WTC11 (cell line): ENCODE results near the gene COL4A3.

Source experiments
- GABPB1 ChIP-seq: sonication (generic); formaldehyde crosslinking; IDR thresholded peaks from 2 replicates; pipeline ENCODE4 v1.8.1; 2023; ENCODE audit warnings: mild to moderate bottlenecking, missing genetic modification reagents
- HMGA2 ChIP-seq: fragments of 250-450 bp; sonication (Bioruptor Pico); IDR thresholded peaks from 2 replicates; pipeline ENCODE4 v1.4.0; 2021; ENCODE audit warnings: mild to moderate bottlenecking, moderate library complexity
- NR2C2 ChIP-seq: sonication (generic); formaldehyde crosslinking; IDR thresholded peaks from 2 replicates; pipeline ENCODE4 v1.8.0; 2022; ENCODE audit warnings: mild to moderate bottlenecking, missing genetic modification reagents
- NR3C1 ChIP-seq: sonication (generic); formaldehyde crosslinking; conservative IDR thresholded peaks from 2 replicates; pipeline ENCODE4 v1.8.1; 2023; ENCODE audit warnings: low read depth, mild to moderate bottlenecking, missing genetic modification reagents
- ZNF423 ChIP-seq: fragments of 250-450 bp; sonication (Bioruptor Pico); IDR thresholded peaks from 2 replicates; pipeline ENCODE4 v2.1.2; 2022; ENCODE audit warnings: mild to moderate bottlenecking, moderate library complexity
- TF ChIP-seq, protein P1 (sequence below): fragments of 200-600 bp; IDR thresholded peaks from 2 replicates; pipeline ENCODE4 v1.8.0; 2022; ENCODE audit warnings: antibody characterized with exemption
- TF ChIP-seq, protein P2 (sequence below): sonication (generic); formaldehyde crosslinking; IDR thresholded peaks from 2 replicates; pipeline ENCODE4 v1.8.1; 2023; ENCODE audit warnings: mild to moderate bottlenecking, moderate library complexity, missing genetic modification reagents
- TF ChIP-seq, protein P3 (sequence below): sonication (generic); formaldehyde crosslinking; IDR thresholded peaks from 2 replicates; pipeline ENCODE4 v1.8.0; 2023; ENCODE audit warnings: mild to moderate bottlenecking, missing genetic modification reagents
- TF ChIP-seq, protein P4 (sequence below): fragments of 250-450 bp; sonication (Bioruptor Pico); conservative IDR thresholded peaks from 2 replicates; pipeline ENCODE4 v1.9.0; 2021; ENCODE audit warnings: mild to moderate bottlenecking
- TF ChIP-seq, protein P5 (sequence below): sonication (generic); formaldehyde crosslinking; IDR thresholded peaks from 2 replicates; pipeline ENCODE4 v1.8.1; 2023; ENCODE audit warnings: mild to moderate bottlenecking, missing genetic modification reagents
- TF ChIP-seq, protein P6 (sequence below): sonication (generic); formaldehyde crosslinking; IDR thresholded peaks from 2 replicates; pipeline ENCODE4 v1.8.1; 2022; ENCODE audit warnings: low read depth, missing genetic modification reagents, borderline replicate concordance

DNA sequence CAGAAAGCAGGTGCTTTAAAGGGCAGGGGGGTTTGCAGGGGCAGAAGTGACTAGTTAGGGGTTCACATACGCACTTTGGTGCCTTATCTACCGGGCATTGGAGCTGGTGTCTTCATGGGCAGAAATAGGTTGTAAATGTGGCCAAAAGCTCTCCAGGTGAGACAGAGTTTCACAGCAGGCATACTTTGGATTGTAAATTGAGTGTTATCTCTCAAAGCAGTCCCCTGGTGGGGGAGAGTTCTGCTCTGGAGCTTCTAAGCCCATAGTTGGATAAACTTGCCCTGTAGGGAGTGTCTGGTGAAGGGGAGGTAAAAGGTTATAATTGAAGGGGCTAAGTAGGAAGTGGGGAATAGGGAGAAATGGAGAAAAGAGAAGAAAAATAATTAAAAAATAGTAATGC is 43.1 kb downstream of the COL4A3 start:
- TF ChIP-seq, protein P1, sequence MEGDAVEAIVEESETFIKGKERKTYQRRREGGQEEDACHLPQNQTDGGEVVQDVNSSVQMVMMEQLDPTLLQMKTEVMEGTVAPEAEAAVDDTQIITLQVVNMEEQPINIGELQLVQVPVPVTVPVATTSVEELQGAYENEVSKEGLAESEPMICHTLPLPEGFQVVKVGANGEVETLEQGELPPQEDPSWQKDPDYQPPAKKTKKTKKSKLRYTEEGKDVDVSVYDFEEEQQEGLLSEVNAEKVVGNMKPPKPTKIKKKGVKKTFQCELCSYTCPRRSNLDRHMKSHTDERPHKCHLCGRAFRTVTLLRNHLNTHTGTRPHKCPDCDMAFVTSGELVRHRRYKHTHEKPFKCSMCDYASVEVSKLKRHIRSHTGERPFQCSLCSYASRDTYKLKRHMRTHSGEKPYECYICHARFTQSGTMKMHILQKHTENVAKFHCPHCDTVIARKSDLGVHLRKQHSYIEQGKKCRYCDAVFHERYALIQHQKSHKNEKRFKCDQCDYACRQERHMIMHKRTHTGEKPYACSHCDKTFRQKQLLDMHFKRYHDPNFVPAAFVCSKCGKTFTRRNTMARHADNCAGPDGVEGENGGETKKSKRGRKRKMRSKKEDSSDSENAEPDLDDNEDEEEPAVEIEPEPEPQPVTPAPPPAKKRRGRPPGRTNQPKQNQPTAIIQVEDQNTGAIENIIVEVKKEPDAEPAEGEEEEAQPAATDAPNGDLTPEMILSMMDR: no peak
- TF ChIP-seq, protein P2, sequence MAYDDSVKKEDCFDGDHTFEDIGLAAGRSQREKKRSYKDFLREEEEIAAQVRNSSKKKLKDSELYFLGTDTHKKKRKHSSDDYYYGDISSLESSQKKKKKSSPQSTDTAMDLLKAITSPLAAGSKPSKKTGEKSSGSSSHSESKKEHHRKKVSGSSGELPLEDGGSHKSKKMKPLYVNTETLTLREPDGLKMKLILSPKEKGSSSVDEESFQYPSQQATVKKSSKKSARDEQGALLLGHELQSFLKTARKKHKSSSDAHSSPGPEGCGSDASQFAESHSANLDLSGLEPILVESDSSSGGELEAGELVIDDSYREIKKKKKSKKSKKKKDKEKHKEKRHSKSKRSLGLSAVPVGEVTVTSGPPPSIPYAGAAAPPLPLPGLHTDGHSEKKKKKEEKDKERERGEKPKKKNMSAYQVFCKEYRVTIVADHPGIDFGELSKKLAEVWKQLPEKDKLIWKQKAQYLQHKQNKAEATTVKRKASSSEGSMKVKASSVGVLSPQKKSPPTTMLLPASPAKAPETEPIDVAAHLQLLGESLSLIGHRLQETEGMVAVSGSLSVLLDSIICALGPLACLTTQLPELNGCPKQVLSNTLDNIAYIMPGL: no peak
- no peak for TF ChIP-seq NR2C2 (CRISPR knock-in tag)
- TF ChIP-seq, protein P3, sequence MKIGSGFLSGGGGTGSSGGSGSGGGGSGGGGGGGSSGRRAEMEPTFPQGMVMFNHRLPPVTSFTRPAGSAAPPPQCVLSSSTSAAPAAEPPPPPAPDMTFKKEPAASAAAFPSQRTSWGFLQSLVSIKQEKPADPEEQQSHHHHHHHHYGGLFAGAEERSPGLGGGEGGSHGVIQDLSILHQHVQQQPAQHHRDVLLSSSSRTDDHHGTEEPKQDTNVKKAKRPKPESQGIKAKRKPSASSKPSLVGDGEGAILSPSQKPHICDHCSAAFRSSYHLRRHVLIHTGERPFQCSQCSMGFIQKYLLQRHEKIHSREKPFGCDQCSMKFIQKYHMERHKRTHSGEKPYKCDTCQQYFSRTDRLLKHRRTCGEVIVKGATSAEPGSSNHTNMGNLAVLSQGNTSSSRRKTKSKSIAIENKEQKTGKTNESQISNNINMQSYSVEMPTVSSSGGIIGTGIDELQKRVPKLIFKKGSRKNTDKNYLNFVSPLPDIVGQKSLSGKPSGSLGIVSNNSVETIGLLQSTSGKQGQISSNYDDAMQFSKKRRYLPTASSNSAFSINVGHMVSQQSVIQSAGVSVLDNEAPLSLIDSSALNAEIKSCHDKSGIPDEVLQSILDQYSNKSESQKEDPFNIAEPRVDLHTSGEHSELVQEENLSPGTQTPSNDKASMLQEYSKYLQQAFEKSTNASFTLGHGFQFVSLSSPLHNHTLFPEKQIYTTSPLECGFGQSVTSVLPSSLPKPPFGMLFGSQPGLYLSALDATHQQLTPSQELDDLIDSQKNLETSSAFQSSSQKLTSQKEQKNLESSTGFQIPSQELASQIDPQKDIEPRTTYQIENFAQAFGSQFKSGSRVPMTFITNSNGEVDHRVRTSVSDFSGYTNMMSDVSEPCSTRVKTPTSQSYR (CRISPR knock-in tag): no peak
- no peak for TF ChIP-seq NR3C1 (CRISPR knock-in tag)
- TF ChIP-seq GABPB1 (CRISPR knock-in tag): no peak
- TF ChIP-seq, protein P4, sequence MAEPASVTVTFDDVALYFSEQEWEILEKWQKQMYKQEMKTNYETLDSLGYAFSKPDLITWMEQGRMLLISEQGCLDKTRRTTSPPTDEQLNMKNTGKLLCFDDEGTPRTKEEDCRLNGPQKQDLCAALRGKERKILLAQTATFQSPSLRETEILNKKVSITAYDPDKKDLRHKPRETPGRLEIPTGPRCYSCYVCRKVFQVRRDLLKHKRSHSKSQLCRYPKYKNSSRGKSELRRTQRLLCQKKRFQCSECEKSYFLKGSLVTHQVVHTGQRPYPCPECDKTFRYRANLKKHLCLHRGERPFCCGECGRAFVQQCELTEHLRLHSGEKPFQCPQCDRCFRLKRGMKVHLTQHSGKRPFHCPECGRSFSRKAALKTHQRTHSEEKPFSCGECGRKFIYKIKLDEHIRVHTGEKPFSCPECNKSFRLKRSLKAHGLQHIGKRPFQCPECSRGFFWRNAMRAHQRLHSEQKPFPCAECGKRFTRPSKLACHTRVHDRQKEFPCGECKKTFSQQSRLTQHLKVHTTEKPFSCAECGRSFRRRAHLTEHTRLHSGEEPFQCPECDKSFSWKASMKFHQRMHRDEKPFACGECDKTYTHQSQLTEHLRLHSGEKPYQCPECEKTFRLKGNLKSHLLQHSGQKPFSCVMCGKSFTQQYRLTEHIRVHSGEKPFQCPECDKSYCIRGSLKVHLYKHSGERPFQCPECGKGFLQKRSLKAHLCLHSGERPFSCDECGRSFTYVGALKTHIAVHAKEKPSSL (CRISPR knock-in tag): no peak
- TF ChIP-seq ZNF423: peak; percentile 78; the same call in 1 of the 2 replicates
- TF ChIP-seq, protein P5, sequence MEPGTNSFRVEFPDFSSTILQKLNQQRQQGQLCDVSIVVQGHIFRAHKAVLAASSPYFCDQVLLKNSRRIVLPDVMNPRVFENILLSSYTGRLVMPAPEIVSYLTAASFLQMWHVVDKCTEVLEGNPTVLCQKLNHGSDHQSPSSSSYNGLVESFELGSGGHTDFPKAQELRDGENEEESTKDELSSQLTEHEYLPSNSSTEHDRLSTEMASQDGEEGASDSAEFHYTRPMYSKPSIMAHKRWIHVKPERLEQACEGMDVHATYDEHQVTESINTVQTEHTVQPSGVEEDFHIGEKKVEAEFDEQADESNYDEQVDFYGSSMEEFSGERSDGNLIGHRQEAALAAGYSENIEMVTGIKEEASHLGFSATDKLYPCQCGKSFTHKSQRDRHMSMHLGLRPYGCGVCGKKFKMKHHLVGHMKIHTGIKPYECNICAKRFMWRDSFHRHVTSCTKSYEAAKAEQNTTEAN (CRISPR knock-in tag): no peak
- TF ChIP-seq, protein P6, sequence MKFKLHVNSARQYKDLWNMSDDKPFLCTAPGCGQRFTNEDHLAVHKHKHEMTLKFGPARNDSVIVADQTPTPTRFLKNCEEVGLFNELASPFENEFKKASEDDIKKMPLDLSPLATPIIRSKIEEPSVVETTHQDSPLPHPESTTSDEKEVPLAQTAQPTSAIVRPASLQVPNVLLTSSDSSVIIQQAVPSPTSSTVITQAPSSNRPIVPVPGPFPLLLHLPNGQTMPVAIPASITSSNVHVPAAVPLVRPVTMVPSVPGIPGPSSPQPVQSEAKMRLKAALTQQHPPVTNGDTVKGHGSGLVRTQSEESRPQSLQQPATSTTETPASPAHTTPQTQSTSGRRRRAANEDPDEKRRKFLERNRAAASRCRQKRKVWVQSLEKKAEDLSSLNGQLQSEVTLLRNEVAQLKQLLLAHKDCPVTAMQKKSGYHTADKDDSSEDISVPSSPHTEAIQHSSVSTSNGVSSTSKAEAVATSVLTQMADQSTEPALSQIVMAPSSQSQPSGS: no peak
- TF ChIP-seq HMGA2 (CRISPR knock-in tag): no peak
